ENCODE measurements around the gene TCFL5. TPM values are rescaled to one million over a fixed set of nuclear protein-coding genes. Genes with fewer than 3 reads are reported as not detected.
A peak's percentile ranks its signal among the peaks of the same experiment; 100 is the strongest.

TCFL5 gene
- total RNA-seq, 1 donor from 2014 or later: 11.5 TPM

GRCh38 chr20:62901891-62902290, 40.3 kb upstream of the TCFL5 start:
- TF ChIP-seq CTCF (IDR thresholded peaks at IDR 0.05): no peak
- no peak for TF ChIP-seq POLR2A (IDR thresholded peaks at IDR 0.05)
- no peak for TF ChIP-seq POLR2AphosphoS5 (IDR thresholded peaks at IDR 0.05; ENCODE audit: insufficient read depth in 1 of 2, low read depth in 1 of 2)
- Histone ChIP-seq H3K27me3 (no peaks in the 10 kb centered on the region), H3K27ac (no peak overlapping the region), H3K4me3 (no peak overlapping the region), H3K4me1 (peaks cover 33% of the 10 kb centered on the region), H3K9me3 (no peaks in the 10 kb centered on the region), H3K36me3 (peaks cover 0 to 46% of the 10 kb centered on the region in 2 donors)
- intact Hi-C loops (cut with DNase I): loop anchor here (5.0 kb wide), 1 partner anchor 105 kb away; the partner anchor contains the start of gene BHLHE23
- no peak for DNase-seq (ENCODE audit: extremely low spot score in 2 of 2)

DNA sequence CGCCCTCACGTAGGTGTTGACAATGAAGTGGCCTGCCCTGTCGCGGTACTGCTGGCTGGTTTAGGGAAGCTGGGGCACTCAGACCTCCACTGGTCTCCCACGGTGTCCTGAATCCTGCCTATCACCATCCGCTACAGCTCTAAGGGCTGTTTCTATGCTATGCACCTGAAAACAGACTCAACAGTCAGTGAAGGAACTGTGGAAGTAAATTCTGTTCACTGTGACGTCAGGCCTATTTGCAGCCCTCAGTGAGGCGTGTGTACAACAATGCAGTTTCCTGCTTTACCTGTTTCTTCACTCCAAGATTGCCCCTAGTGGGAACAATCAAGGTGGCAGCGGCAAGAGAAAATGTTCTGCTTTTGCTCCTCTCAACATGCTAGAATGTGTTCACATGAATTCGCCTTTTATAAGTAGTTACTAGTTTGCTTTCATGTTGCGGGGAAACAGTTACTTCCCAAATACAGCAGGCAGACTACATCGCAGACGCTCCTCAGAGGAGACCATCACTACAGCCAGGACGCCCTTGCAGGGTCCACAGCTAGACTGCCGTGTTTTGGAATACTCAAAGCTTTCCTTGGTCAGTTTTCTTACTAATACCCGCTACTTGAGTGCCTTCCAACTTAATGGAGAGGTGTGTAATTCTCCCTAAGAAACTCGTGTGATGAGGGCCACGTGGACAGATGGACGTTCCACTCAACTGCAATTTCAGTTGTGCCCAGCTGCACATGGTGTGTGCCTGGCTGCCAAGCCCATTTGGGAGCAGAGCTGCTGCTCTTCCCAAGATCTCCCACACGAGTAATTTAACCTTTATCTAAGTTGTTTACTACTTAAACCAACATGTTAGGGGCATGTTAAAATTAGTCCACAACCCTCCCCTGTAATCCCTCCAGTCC, 39.3 kb upstream of the TCFL5 start:
- H3K36me3 ChIP-seq: peaks cover 0 to 41% of the 10 kb centered on the region in 2 donors
- peaks cover 33% of the 10 kb centered on the region for H3K4me1 ChIP-seq
- H3K4me3 ChIP-seq: no peak overlapping the region
- peak overlapping the region; percentile 22 for H3K27ac ChIP-seq
- no peaks in the 10 kb centered on the region for H3K9me3 ChIP-seq
- no peaks in the 10 kb centered on the region for H3K27me3 ChIP-seq
- intact Hi-C loops (cut with DNase I): loop anchor here (5.0 kb wide), 1 partner anchor 106 kb away; the partner anchor contains the start of gene BHLHE23
- TF ChIP-seq CTCF (IDR thresholded peaks at IDR 0.05) (no peak), POLR2A (IDR thresholded peaks at IDR 0.05) (no peak), POLR2AphosphoS5 (IDR thresholded peaks at IDR 0.05; ENCODE audit: insufficient read depth in 1 of 2, low read depth in 1 of 2) (no peak)
- no peak for DNase-seq (ENCODE audit: extremely low spot score in 2 of 2)

- H3K27ac ChIP-seq: peak overlapping the region; percentile 41
Observed at GRCh38 chr20:62900052-62900691, 38.5 kb upstream of the TCFL5 start.

GRCh38 chr20:62899633-62900051, 38.0 kb upstream of the TCFL5 start:
- Histone ChIP-seq H3K27me3 (no peaks in the 10 kb centered on the region), H3K4me1 (peaks cover 33% of the 10 kb centered on the region), H3K27ac (peak overlapping the region; percentile 41), H3K36me3 (peaks cover 0 to 38% of the 10 kb centered on the region in 2 donors), H3K9me3 (no peaks in the 10 kb centered on the region), H3K4me3 (no peak overlapping the region)
- no peak for DNase-seq (ENCODE audit: extremely low spot score in 2 of 2)
- intact Hi-C loops (cut with DNase I): loop anchor here (5.0 kb wide), 1 partner anchor 108 kb away; the partner anchor contains the start of gene BHLHE23
- TF ChIP-seq POLR2AphosphoS5 (IDR thresholded peaks at IDR 0.05; ENCODE audit: insufficient read depth in 1 of 2, low read depth in 1 of 2) (no peak), POLR2A (IDR thresholded peaks at IDR 0.05) (no peak), CTCF (IDR thresholded peaks at IDR 0.05) (no peak)

More at GRCh38 chr20:62900052-62900691, 38.5 kb upstream of the TCFL5 start:
- no peak for DNase-seq (ENCODE audit: extremely low spot score in 2 of 2)
- peak; percentile 66 to 85 (median 73) for TF ChIP-seq CTCF (IDR thresholded peaks at IDR 0.05)
- TF ChIP-seq POLR2A (IDR thresholded peaks at IDR 0.05): no peak
- peak in 1 of 2 donors; percentile 76 for TF ChIP-seq POLR2AphosphoS5 (IDR thresholded peaks at IDR 0.05; ENCODE audit: insufficient read depth in 1 of 2, low read depth in 1 of 2)
- Histone ChIP-seq H3K4me3 (no peak overlapping the region), H3K36me3 (peaks cover 0 to 38% of the 10 kb centered on the region in 2 donors), H3K4me1 (peaks cover 33% of the 10 kb centered on the region), H3K9me3 (no peaks in the 10 kb centered on the region), H3K27me3 (no peaks in the 10 kb centered on the region)
- intact Hi-C loops (cut with DNase I): loop anchor here (5.0 kb wide), 1 partner anchor 107 kb away; the partner anchor contains the start of gene BHLHE23

Measured in vagina (tissue), 2 donors.